ENCODE measurements around the gene TNKS1BP1. TPM values are rescaled to one million over a fixed set of nuclear protein-coding genes. Genes with fewer than 3 reads are reported as not detected.

TNKS1BP1 gene
- total and polyA plus RNA-seq, 7 donors = 63.9 to 288 (median 80.1) TPM

GRCh38 chr11:57315491-57315890 lies 9.3 kb downstream of the TNKS1BP1 start:
- Histone ChIP-seq H3K9me3 (no peaks in the 10 kb centered on the region), H3K4me1 (peaks cover 51% of the 10 kb centered on the region), H3K27me3 (ENCODE audit: insufficient read depth in 3 of 3, low read length in 2 of 3) (no peaks in the 10 kb centered on the region), H3K27ac (peak overlapping the region; percentile 0), H3K36me3 (ENCODE audit: insufficient read depth in 1 of 2, low read depth in 1 of 2) (peaks cover 0 to 68% of the 10 kb centered on the region in 2 donors), H3K4me3 (no peak overlapping the region)
- 29 to 45% (median 30%) methylated on average over 8 of the region's 8 CpGs for WGBS, 3 donors
- ATAC-seq = no peak
- TF ChIP-seq CTCF (IDR thresholded peaks at IDR 0.05) = no peak
- intact Hi-C loops (cut with DNase I) = no loop called here
- peak in 1 of 2 donors; percentile 53 for DNase-seq

GRCh38 chr11:57314221-57314973 lies 10.4 kb downstream of the TNKS1BP1 start:
- 83 to 89% (median 85%) methylated on average over 14 to 15 of the region's 15 CpGs for WGBS, 3 donors
- Histone ChIP-seq H3K27ac (no peak overlapping the region), H3K9me3 (no peaks in the 10 kb centered on the region), H3K27me3 (ENCODE audit: insufficient read depth in 3 of 3, low read length in 2 of 3) (no peaks in the 10 kb centered on the region), H3K4me1 (peaks cover 59% of the 10 kb centered on the region), H3K4me3 (no peak overlapping the region), H3K36me3 (ENCODE audit: insufficient read depth in 1 of 2, low read depth in 1 of 2) (peaks cover 0 to 68% of the 10 kb centered on the region in 2 donors)
- intact Hi-C loops (cut with DNase I) = no loop called here
- no peak for TF ChIP-seq CTCF (IDR thresholded peaks at IDR 0.05)
- DNase-seq = peak in 1 of 2 donors; percentile 47
- ATAC-seq = no peak

GRCh38 chr11:57313788-57314135 lies 11.0 kb downstream of the TNKS1BP1 start:
- H3K9me3 ChIP-seq = no peaks in the 10 kb centered on the region
- no peak for TF ChIP-seq CTCF (IDR thresholded peaks at IDR 0.05)
- H3K4me3 ChIP-seq = no peak overlapping the region
- intact Hi-C loops (cut with DNase I) = no loop called here
- 77 to 88% (median 82%) methylated on average over 7 to 8 of the region's 8 CpGs for WGBS, 3 donors
- H3K27me3 ChIP-seq (ENCODE audit: insufficient read depth in 3 of 3, low read length in 2 of 3) = no peaks in the 10 kb centered on the region
- DNase-seq = peak in 1 of 2 donors; percentile 47
- peaks cover 0 to 70% of the 10 kb centered on the region in 2 donors for H3K36me3 ChIP-seq (ENCODE audit: insufficient read depth in 1 of 2, low read depth in 1 of 2)
- H3K4me1 ChIP-seq = peaks cover 59% of the 10 kb centered on the region
- H3K27ac ChIP-seq = no peak overlapping the region
- no peak for ATAC-seq

- no peak for TF ChIP-seq CTCF (IDR thresholded peaks at IDR 0.05)
- no peaks in the 10 kb centered on the region for H3K27me3 ChIP-seq (ENCODE audit: insufficient read depth in 3 of 3, low read length in 2 of 3)
- intact Hi-C loops (cut with DNase I) = no loop called here
- ATAC-seq (no peak), DNase-seq (peak in 1 of 2 donors; percentile 60)
- peak overlapping the region; percentile 92 for H3K27ac ChIP-seq
- no peaks in the 10 kb centered on the region for H3K9me3 ChIP-seq
- peaks cover 59% of the 10 kb centered on the region for H3K4me1 ChIP-seq
- WGBS, 3 donors = 69 to 74% (median 70%) methylated on average over 25 to 26 of the region's 26 CpGs
- H3K36me3 ChIP-seq (ENCODE audit: insufficient read depth in 1 of 2, low read depth in 1 of 2) = peaks cover 0 to 71% of the 10 kb centered on the region in 2 donors
- H3K4me3 ChIP-seq = no peak overlapping the region
Observed at GRCh38 chr11:57313071-57313787, 11.5 kb downstream of the TNKS1BP1 start.
